Fibroblast of the aortic adventitia (primary cell): ENCODE results near the gene RITA1. TPM values are rescaled to one million over a fixed set of nuclear protein-coding genes. Genes with fewer than 3 reads are reported as not detected.

Experiments
- DNase-seq: peaks from one replicate; pipeline ENCODE4 v3.0.0-alpha.2; 2010; ENCODE audit warnings: low read depth
- H3K4me3 ChIP-seq: 2 replicates; pipeline ENCODE4 v1.5.1; 2011; ENCODE audit warnings: low read depth, mild to moderate bottlenecking, control low read depth, low read length, moderate library complexity
- total RNA-seq: library from RNA; depleted of rRNA; stranded (reverse); fragments of >200 nt; gene quantifications from 2 replicates; pipeline ENCODE4 v1.2.3, GENCODE V29; 2012; ENCODE audit warnings: low replicate concordance
- TF ChIP-seq, protein P1 (sequence below): IDR thresholded peaks from 2 replicates; pipeline ENCODE4 v1.5.1; 2011; ENCODE audit warnings: mild to moderate bottlenecking, low read length, control low read depth, inconsistent platforms; ENCODE audit not compliant: insufficient read depth

Gene RITA1, protein sequence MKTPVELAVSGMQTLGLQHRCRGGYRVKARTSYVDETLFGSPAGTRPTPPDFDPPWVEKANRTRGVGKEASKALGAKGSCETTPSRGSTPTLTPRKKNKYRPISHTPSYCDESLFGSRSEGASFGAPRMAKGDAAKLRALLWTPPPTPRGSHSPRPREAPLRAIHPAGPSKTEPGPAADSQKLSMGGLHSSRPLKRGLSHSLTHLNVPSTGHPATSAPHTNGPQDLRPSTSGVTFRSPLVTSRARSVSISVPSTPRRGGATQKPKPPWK
- 13.5 and 16.3 TPM in 2 replicates for total RNA-seq

DNA sequence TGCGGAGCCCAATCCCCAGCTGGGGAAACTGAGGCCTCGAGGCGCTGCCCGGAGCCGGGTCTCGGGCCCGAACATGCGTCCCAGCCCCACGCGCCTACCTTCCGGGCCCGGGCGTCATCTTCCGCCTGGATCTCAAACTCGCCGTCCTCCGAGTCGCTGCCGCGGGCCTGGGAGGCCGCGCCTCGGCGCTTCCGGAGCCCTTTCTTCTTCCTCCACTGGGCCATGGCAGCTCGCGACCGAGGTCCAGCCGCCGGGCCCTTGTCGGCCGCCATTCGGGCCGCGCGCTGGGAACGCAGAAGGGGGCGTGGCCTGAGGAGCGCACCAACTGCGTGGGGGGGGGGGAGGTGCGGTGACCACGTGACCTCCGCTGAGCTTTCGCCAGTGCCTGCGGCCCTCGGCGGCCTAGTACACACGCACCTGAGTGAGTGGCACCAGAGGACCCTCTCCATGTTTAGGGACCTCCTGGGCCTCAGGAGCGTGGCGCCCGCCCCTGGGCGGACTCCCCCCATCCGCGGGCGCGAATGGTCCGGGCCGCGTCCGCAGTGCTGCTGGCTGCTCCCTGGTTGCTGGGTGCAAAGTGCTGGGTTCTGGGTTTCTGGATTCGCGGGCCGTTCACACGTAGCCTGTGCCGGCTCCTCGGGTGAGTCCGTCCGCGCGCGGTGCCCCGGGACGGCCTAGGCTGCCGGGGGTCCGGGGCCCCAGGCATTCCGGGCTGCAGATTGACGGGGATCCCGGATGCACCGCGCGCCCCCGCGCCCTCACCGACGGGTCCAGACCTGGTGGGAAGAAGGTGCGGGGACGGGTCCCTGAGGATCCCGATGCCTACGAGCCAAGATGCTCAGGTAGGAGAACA, at the start of gene RITA1, which contains the start of gene DDX54:
Gene RITA1 (plus strand): TSS at position 542 of the 853 bp plus-strand sequence. CDS start 1,026 bp downstream, outside the sequence.
Gene DDX54 (minus strand): TSS at position 299 of the 853 bp plus-strand sequence. CDS start 27 bp downstream, at position 272.
- peak; percentile 73 for DNase-seq
- TF ChIP-seq, protein P1, sequence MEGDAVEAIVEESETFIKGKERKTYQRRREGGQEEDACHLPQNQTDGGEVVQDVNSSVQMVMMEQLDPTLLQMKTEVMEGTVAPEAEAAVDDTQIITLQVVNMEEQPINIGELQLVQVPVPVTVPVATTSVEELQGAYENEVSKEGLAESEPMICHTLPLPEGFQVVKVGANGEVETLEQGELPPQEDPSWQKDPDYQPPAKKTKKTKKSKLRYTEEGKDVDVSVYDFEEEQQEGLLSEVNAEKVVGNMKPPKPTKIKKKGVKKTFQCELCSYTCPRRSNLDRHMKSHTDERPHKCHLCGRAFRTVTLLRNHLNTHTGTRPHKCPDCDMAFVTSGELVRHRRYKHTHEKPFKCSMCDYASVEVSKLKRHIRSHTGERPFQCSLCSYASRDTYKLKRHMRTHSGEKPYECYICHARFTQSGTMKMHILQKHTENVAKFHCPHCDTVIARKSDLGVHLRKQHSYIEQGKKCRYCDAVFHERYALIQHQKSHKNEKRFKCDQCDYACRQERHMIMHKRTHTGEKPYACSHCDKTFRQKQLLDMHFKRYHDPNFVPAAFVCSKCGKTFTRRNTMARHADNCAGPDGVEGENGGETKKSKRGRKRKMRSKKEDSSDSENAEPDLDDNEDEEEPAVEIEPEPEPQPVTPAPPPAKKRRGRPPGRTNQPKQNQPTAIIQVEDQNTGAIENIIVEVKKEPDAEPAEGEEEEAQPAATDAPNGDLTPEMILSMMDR: no peak

DNA sequence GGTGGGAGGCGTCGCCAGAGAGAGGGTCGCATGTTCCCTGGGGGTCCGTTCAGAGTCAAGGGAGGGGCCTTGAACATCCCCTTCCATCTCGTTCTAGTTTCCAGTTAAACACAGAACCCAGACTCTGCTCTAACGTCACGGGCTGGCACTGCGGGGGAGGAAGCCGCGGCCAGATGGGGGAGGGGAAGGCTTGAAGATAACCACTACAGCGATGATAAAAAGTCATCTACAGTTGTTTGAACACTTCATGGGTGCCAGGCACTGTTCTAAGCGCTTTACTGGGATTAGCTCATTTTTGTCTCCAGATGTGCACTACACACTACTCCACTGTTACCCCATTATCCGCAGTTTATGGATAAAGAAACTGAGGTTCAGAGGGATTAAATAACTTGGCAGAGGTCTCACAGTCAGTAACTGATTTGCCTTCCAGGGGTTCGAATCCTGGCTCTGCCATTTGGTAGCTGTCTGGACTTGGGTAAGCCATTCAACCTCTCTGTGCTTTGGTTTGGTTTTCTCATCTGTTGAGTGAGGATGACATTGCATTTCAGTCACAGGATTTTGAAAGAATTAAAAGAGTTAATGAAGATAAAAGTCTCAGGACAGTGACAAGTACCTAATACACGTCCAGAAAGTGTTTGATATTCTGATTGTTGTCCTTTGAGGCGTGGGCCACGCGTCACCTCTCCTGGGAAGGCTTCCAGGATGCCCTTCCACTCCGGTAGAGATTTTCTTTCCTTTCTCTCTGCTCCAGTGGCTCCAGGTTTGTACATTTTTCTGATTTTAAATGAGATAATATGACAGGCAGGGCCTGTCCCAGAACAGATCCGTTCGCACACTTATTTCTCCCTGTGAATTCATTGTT, 49.2 kb upstream of the RITA1 start:
- no peak overlapping the region for H3K4me3 ChIP-seq
- DNase-seq: no peak
- TF ChIP-seq, protein P1: no peak

More for the DNA sequence above, at the start of gene RITA1, which contains the start of gene DDX54:
- H3K4me3 ChIP-seq: peak within 1 kb of the TSS; percentile 86

DNA sequence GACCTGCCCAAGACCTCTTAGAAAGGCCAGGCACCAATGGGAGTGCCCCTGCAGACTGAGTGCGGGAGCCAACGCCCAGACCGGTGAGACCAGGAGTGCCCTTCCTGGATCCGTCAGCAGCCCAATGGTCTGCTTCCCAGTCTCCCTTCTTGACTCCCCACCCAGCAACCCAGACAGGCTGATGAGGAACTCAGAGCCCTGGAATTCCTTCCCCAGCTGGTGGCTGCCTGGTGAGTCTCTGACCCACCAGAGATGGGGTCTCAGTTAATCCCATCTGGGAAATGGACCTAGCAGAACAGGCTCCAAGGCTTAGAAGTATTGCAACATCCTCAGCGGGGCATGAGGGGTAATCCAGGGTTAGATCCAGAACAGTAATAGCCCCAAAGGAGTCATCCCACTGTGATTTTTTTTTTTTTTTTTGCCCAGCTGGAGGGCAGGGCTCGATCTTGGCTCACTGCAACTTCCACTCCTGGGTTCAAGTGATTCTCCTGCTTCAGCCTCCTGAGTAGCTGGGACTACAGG, 48.5 kb upstream of the RITA1 start:
- TF ChIP-seq, protein P1: no peak
- no peak for DNase-seq
- no peak overlapping the region for H3K4me3 ChIP-seq

DNA sequence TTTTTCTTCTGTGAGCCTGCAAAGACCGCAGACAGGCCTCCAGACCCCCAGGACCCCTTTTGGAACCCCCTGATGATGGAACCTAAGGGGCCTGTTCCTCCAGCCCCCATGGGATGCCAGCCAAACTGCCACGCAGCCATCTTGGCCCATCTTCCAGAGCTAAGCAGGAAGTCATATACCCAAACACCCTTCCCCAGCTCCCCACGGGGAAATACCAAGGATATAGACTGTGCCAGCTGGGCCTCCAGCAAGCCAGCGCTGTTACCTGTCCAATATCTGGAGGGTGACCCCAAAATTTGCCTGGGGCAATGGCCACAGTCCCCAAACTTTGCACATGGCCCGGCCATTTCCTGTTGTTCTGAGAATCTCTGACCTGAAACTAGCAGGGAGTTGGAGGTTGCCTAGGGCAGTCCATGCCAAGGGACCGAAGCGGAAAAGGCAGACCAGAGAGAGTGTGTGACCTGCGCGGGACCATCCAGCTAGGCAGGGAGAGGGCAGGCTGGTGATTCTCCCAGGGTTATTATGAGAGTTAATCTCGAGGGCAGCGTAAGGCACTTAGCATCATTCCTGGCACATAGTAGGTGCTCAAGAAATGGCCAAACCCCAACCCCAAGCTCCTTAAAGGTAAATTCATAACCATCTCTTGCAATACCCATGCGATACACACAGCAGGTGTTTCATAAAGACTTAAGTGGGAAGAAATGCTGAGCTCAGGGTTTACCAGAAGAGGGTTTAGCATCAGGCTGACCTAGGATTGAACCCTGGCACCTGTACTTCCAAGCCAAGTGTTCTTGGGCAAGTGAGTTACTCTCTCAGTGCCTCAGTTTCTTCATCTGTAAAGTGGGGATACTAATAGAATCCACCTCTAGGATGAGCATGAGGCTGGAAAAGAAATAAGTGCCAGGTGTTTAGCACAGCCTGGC, 47.4 kb upstream of the RITA1 start:
- no peak overlapping the region for H3K4me3 ChIP-seq
- no peak for DNase-seq
- TF ChIP-seq, protein P1: no peak

DNA sequence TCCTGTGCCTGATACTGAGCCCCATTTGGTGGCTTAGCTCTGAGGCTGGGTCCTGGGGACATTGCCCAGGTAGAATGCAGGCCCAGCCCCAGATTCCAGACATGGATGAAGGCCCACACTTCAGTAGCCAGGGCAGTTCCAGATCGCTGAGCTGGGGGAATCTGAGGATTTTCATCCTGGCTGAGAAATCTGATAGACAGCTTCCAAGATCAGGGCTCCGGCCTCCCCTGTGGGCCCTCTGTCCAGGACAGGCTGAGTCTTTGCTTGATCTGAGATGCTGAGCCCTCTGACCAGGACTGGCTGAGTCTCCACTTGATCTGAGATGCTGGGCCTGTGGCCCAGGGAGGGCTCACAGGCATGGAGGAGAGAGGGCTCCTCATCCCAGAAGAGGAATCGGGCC, 46.7 kb upstream of the RITA1 start:
- TF ChIP-seq, protein P1: no peak
- no peak overlapping the region for H3K4me3 ChIP-seq

More for the DNA sequence above, 46.7 kb upstream of the RITA1 start:
- DNase-seq: no peak
